ENCODE results near the gene MAP4K2.
"Not testable (repeated sequence)": the region's sequence is repeated elsewhere in the genome, so short reads cannot be mapped to it uniquely, and the experiment has no call there.

Gene MAP4K2

GRCh38 chr11:64826578-64827450 is 23.8 kb upstream of the MAP4K2 start:
- peaks cover 47% of the 10 kb centered on the region for H3K27me3 ChIP-seq (ENCODE audit: control insufficient read depth, insufficient read depth, low read length)

GRCh38 chr11:64826062-64826461 is 23.0 kb upstream of the MAP4K2 start:
- Histone ChIP-seq H3K4me2 (ENCODE audit: low read length) (no peak overlapping the region), H3K4me1 (ENCODE audit: control insufficient read depth, insufficient read depth, low read length) (no peaks in the 10 kb centered on the region), H3K9ac (ENCODE audit: low read depth, low read length) (no peak overlapping the region), H3K27me3 (ENCODE audit: control insufficient read depth, insufficient read depth, low read length) (peaks cover 47% of the 10 kb centered on the region), H3K4me3 (ENCODE audit: low read length) (no peak overlapping the region), H3K9me3 (replicated peaks; ENCODE audit: low read length) (no peaks in the 10 kb centered on the region), H3K36me3 (ENCODE audit: insufficient read depth, low read length) (no peaks in the 10 kb centered on the region)

More at GRCh38 chr11:64826578-64827450, 23.8 kb upstream of the MAP4K2 start:
- H3K4me1 ChIP-seq (ENCODE audit: control insufficient read depth, insufficient read depth, low read length) = no peaks in the 10 kb centered on the region
- no peaks in the 10 kb centered on the region for H3K36me3 ChIP-seq (ENCODE audit: insufficient read depth, low read length)
- no peak overlapping the region for H3K4me3 ChIP-seq (ENCODE audit: low read length)
- H3K9ac ChIP-seq (ENCODE audit: low read depth, low read length) = no peak overlapping the region
- no peaks in the 10 kb centered on the region for H3K9me3 ChIP-seq (replicated peaks; ENCODE audit: low read length)
- no peak overlapping the region for H3K4me2 ChIP-seq (ENCODE audit: low read length)

- no peak overlapping the region for H3K4me2 ChIP-seq (ENCODE audit: low read length)
- no peaks in the 10 kb centered on the region for H3K9me3 ChIP-seq (replicated peaks; ENCODE audit: low read length)
- H3K4me1 ChIP-seq (ENCODE audit: control insufficient read depth, insufficient read depth, low read length) = no peaks in the 10 kb centered on the region
- no peaks in the 10 kb centered on the region for H3K36me3 ChIP-seq (ENCODE audit: insufficient read depth, low read length)
- no peak overlapping the region for H3K9ac ChIP-seq (ENCODE audit: low read depth, low read length)
- no peak overlapping the region for H3K4me3 ChIP-seq (ENCODE audit: low read length)
- H3K27me3 ChIP-seq (ENCODE audit: control insufficient read depth, insufficient read depth, low read length) = peaks cover 36% of the 10 kb centered on the region
Observed at GRCh38 chr11:64823568-64824119, 20.6 kb upstream of the MAP4K2 start.

GRCh38 chr11:64817476-64817875 is 14.5 kb upstream of the MAP4K2 start:
- Histone ChIP-seq H3K4me3 (ENCODE audit: low read length) (no peak overlapping the region), H3K4me2 (ENCODE audit: low read length) (no peak overlapping the region), H3K9me3 (replicated peaks; ENCODE audit: low read length) (no peaks in the 10 kb centered on the region), H3K27me3 (ENCODE audit: control insufficient read depth, insufficient read depth, low read length) (no peaks in the 10 kb centered on the region), H3K36me3 (ENCODE audit: insufficient read depth, low read length) (no peaks in the 10 kb centered on the region), H3K9ac (ENCODE audit: low read depth, low read length) (no peak overlapping the region), H3K4me1 (ENCODE audit: control insufficient read depth, insufficient read depth, low read length) (no peaks in the 10 kb centered on the region)

GRCh38 chr11:64815433-64815832 is 12.4 kb upstream of the MAP4K2 start:
- H3K4me2 ChIP-seq (ENCODE audit: low read length); H3K27me3 ChIP-seq (ENCODE audit: control insufficient read depth, insufficient read depth, low read length); H3K36me3 ChIP-seq (ENCODE audit: insufficient read depth, low read length); H3K4me3 ChIP-seq (ENCODE audit: low read length); H3K4me1 ChIP-seq (ENCODE audit: control insufficient read depth, insufficient read depth, low read length); H3K9me3 ChIP-seq (replicated peaks; ENCODE audit: low read length); H3K9ac ChIP-seq (ENCODE audit: low read depth, low read length): not testable (repeated sequence)

GRCh38 chr11:64814712-64815187 is 11.7 kb upstream of the MAP4K2 start:
- Histone ChIP-seq H3K27me3 (ENCODE audit: control insufficient read depth, insufficient read depth, low read length) (no peaks in the 10 kb centered on the region), H3K4me1 (ENCODE audit: control insufficient read depth, insufficient read depth, low read length) (peaks cover 1% of the 10 kb centered on the region), H3K4me3 (ENCODE audit: low read length) (no peak overlapping the region), H3K36me3 (ENCODE audit: insufficient read depth, low read length) (no peaks in the 10 kb centered on the region), H3K4me2 (ENCODE audit: low read length) (no peak overlapping the region), H3K9me3 (replicated peaks; ENCODE audit: low read length) (no peaks in the 10 kb centered on the region), H3K9ac (ENCODE audit: low read depth, low read length) (no peak overlapping the region)

GRCh38 chr11:64813826-64814225 is 10.8 kb upstream of the MAP4K2 start:
- peaks cover 9% of the 10 kb centered on the region for H3K4me1 ChIP-seq (ENCODE audit: control insufficient read depth, insufficient read depth, low read length)
- H3K9ac ChIP-seq (ENCODE audit: low read depth, low read length) = no peak overlapping the region
- H3K4me3 ChIP-seq (ENCODE audit: low read length) = no peak overlapping the region
- H3K36me3 ChIP-seq (ENCODE audit: insufficient read depth, low read length) = no peaks in the 10 kb centered on the region
- H3K27me3 ChIP-seq (ENCODE audit: control insufficient read depth, insufficient read depth, low read length) = no peaks in the 10 kb centered on the region
- no peak overlapping the region for H3K4me2 ChIP-seq (ENCODE audit: low read length)
- H3K9me3 ChIP-seq (replicated peaks; ENCODE audit: low read length) = no peaks in the 10 kb centered on the region

- peak overlapping the region; percentile 99 for H3K4me2 ChIP-seq (ENCODE audit: low read length)
- no peaks in the 10 kb centered on the region for H3K27me3 ChIP-seq (ENCODE audit: control insufficient read depth, insufficient read depth, low read length)
- peaks cover 9% of the 10 kb centered on the region for H3K4me1 ChIP-seq (ENCODE audit: control insufficient read depth, insufficient read depth, low read length)
- H3K9ac ChIP-seq (ENCODE audit: low read depth, low read length) = no peak overlapping the region
- no peaks in the 10 kb centered on the region for H3K9me3 ChIP-seq (replicated peaks; ENCODE audit: low read length)
- H3K4me3 ChIP-seq (ENCODE audit: low read length) = peak overlapping the region; percentile 82
- peaks cover 12% of the 10 kb centered on the region for H3K36me3 ChIP-seq (ENCODE audit: insufficient read depth, low read length)
Observed at GRCh38 chr11:64810891-64811272, 7.9 kb upstream of the MAP4K2 start.

GRCh38 chr11:64810271-64810890 is 7.4 kb upstream of the MAP4K2 start, which contains the start of gene MEN1:
MEN1 (minus strand) TSS chr11:64810551; CDS start chr11:64810109, 442 bp downstream.
- H3K4me1 ChIP-seq (ENCODE audit: control insufficient read depth, insufficient read depth, low read length) = peaks cover 9% of the 10 kb centered on the region
- no peaks in the 10 kb centered on the region for H3K9me3 ChIP-seq (replicated peaks; ENCODE audit: low read length)
- peak within 1 kb of the TSS; percentile 82 for H3K4me3 ChIP-seq (ENCODE audit: low read length)
- H3K4me2 ChIP-seq (ENCODE audit: low read length) = peak within 1 kb of the TSS; percentile 99
- peak within 1 kb of the TSS; percentile 89 for H3K9ac ChIP-seq (ENCODE audit: low read depth, low read length)
- no peaks in the 10 kb centered on the region for H3K27me3 ChIP-seq (ENCODE audit: control insufficient read depth, insufficient read depth, low read length)
- H3K36me3 ChIP-seq (ENCODE audit: insufficient read depth, low read length) = peaks cover 15% of the 10 kb centered on the region

- H3K4me1 ChIP-seq (ENCODE audit: control insufficient read depth, insufficient read depth, low read length) = peaks cover 9% of the 10 kb centered on the region
- H3K4me2 ChIP-seq (ENCODE audit: low read length) = peak overlapping the region; percentile 99
- peak overlapping the region; percentile 89 for H3K9ac ChIP-seq (ENCODE audit: low read depth, low read length)
- H3K4me3 ChIP-seq (ENCODE audit: low read length) = peak overlapping the region; percentile 82
- no peaks in the 10 kb centered on the region for H3K27me3 ChIP-seq (ENCODE audit: control insufficient read depth, insufficient read depth, low read length)
- H3K36me3 ChIP-seq (ENCODE audit: insufficient read depth, low read length) = peaks cover 20% of the 10 kb centered on the region
- H3K9me3 ChIP-seq (replicated peaks; ENCODE audit: low read length) = no peaks in the 10 kb centered on the region
Observed at GRCh38 chr11:64809781-64810241, 6.8 kb upstream of the MAP4K2 start.

GRCh38 chr11:64805481-64805880 is 2.5 kb upstream of the MAP4K2 start:
- Histone ChIP-seq H3K4me3 (ENCODE audit: low read length) (no peak overlapping the region), H3K9me3 (replicated peaks; ENCODE audit: low read length) (no peaks in the 10 kb centered on the region), H3K4me2 (ENCODE audit: low read length) (no peak overlapping the region), H3K27me3 (ENCODE audit: control insufficient read depth, insufficient read depth, low read length) (no peaks in the 10 kb centered on the region), H3K9ac (ENCODE audit: low read depth, low read length) (no peak overlapping the region), H3K4me1 (ENCODE audit: control insufficient read depth, insufficient read depth, low read length) (peaks cover 17% of the 10 kb centered on the region), H3K36me3 (ENCODE audit: insufficient read depth, low read length) (peaks cover 28% of the 10 kb centered on the region)

All from skeletal muscle satellite cell (primary cell).